NCI-H1105 (cell line): Measurements from ENCODE around the gene PITHD1.
"Not testable (repeated sequence)": the region's sequence is repeated elsewhere in the genome, so short reads cannot be mapped to it uniquely, and the experiment has no call there.

Experiments used
- DNase-seq: peaks from one replicate; lab custom pipeline; 2025; lab: John Stamatoyannopoulos, UW

PITHD1 gene

DNA sequence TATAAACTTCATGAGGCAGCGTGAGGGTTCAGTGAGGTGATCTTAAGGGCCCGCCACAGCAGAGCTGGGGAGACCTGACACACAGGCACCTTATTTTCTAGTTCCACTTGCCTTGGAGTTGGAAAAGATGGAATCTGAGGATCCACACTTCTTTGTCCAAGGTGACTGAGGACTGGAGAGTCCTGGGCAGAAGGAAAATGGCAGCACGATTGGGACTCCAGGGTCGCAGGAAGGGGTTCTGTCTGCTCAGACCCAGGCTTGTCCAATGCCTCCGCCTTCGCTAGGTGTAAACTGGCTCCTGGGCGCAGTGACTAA is 21.0 kb downstream of the PITHD1 start:
- DNase-seq = no peak

DNA sequence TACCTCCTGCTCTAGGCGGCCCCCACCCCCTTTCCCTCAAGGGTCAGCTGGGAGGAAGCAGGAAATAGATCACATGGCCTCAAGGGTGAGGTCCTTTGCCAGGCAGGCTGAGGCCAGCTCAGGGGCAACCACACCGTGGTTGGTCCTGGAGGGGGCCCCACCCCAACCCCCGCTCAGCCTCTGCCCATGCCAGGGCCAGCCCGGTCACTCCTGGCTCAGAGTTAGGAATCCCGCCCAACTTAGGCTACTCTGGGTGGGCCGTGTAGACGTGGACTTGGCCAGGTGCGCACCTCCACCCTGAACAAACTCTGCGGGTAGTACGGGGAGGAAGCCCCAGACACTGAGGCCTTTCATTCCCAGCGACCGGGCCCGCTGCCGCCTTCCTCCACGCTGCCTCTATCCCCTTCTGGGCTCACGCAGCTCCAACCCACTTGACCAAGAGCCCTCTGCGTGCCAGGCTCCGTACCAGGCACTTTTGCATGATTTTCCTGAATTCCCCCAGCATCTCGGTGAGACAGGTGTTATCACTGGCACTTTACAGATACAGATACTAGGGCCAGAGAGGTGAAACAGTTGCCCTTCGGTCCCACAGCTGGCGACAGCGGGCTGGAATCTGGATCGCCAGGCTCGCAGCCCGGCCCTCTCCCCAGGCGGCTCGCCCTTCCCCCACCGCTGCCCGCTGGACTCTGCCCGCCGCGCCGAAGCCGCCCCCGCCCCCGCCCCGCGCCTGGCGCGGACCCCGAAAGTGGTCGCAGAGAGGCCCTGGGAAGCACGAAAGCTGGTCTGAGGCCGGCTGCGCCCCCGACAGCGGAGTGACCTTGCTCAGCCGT is 21.6 kb downstream of the PITHD1 start:
- DNase-seq = no peak

DNA sequence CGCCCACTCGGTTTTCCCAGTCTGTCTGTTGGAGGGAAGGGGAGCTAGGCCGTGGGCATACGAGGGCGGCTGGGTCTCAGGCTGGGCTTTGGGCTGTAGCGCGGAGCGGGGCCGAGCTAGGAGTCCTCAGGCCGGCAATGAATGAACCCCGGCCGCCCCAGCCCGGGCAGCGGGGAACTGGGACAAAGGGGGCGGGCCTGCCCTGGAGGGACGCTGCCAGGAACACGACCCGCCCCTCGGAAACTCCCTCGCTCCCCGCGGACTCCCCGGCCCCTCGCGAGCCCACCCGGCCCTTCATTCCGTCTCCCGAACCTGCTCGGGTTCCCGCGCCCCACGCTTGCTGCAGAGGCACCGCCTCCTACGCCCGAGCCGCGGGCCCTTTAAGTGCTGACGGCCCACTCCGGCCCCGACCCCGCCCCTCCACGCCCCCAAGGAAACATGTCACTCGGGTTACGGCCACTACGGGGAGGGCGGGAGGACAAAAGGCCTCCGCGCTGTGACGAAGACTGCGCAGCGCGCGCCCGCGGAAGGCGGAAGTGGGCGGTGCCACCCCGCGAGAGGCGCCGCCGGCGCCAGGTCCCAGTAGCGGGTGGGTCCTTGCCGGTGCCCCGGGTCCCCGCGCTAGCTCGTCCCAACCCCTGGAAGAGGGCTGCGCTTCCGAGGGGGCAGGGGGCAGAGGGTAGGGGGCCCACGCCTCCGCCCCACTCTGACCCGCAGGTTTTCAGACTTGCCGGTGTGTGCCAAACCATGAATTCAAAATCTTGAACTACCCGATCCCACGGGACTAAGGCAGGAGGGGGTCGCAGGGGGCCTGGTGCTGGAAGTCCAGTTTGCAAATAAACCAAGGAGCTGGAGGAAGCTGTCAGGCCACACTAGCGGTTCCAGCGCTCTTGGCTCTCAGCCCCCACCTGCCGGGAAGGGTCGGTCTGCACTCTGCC is 22.5 kb downstream of the PITHD1 start, which contains the start of gene GALE:
Gene GALE (minus strand): TSS at position 355 of the 938 bp plus-strand sequence. CDS start 1,747 bp downstream, outside the sequence.
- DNase-seq = peak; percentile 95

DNA sequence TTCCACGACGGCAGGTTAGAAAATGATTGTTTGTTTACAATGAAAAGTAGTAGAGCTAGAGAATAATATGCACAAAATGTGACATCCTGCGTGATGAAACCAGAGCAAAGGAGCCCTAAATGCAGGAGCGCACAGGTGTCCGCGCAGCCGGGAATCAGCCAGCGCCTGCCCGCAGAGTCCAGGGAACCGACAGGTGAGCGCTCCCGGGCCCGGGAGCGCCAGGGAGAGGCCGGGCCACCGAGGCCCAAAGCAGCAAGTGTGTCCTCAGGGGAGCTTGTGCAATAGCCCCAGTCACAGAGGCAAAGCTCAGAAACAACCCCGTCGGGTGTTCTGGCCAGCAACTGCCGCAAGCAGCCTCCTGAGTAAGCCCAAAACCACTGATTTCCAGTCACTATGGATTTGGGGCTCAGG is 23.1 kb downstream of the PITHD1 start:
- no peak for DNase-seq

DNA sequence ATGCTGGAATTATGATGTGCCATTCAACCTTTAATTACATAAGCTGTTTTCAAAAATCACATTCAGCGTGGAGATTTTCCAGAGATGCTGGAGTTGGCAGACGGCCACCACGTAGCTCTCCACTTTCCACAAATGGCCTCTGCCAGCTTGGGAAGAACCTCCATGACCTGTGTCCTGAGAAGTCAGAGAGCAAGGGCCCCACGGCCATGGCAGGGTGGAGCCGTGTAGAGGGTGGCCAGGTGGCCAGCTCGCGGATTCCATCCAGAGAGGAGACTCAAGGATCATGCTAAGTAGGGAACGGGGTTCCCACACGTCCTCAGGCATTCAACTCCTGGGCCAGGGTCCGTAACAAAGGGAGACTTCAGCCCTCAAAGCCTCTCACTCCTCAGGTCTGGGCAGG is 23.7 kb downstream of the PITHD1 start:
- peak; percentile 21 for DNase-seq

DNA sequence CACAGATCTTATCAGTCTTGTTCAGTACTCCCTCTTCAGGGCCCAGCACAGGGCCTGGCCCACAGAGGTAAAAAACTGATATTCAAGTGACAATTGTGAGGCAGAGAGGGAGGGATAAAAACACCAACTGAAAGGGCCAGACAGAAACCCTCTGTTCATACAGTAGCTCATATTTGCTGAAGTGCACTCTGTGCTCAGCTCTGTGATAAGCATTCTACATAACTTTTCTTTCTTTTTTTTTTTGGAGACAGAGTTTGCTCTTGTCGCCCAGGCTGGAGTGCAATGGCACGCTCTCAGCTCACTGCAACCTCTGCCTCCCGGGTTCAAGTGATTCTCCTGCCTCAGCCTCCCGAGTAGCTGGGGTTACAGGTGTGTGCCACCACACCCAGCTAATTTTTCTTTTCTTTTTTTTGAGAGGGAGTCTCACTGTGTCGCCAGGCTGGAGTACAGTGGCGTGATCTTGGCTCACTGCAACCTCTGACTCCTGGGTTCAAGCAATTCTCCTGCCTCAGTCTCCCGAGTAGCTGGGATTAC is 24.7 kb downstream of the PITHD1 start:
- not testable (repeated sequence) for DNase-seq

DNA sequence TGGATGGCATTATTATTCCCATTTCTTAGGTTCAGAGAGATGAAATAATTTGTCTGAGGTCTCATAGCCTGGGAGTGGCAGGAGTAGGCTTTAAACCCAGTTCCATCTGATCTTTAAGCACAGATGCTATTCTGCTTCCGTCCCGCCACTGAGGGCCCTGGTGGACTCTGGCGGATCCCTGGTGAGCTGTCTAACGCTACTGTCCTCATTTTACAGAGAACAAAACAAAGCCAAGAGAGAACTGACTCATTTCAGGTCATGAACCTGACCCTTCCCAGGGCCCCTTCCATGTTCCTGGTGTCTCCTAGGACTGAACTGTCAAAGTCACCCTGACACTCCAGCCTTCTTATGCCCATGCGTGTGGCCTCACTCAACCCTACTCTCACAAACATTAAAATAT is 25.5 kb downstream of the PITHD1 start:
- DNase-seq = no peak

DNA sequence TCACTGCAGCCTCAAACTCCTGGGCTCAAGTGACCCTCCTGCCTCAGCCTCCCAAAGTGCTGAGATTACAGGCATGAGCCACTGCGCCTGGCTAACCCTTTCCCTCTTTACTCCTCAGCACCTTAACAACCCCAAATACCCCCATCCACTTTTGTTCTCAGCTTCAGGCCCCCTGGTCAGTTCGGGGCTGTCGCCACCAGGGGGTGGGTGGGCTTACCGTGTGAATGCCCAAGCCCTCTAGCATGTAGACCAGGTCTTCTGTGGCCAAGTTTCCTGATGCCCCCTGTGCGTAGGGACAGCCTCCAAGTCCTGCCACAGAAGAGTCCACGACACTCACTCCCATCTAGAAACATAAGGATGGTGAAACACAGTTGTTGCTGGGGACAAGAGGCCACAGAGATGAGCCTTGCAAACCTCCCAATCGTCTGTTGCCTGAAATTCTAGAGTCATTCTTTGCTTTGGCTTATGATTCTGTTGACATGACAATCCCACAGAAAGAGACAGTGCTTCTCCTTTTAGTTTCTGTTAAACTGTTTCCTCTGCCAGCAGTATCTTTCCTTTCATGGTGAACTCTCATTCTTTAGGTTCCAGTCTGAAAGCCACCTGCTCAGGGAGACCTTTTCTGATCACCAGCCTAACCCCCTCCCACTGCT is 26.1 kb downstream of the PITHD1 start:
- DNase-seq = no peak

DNA sequence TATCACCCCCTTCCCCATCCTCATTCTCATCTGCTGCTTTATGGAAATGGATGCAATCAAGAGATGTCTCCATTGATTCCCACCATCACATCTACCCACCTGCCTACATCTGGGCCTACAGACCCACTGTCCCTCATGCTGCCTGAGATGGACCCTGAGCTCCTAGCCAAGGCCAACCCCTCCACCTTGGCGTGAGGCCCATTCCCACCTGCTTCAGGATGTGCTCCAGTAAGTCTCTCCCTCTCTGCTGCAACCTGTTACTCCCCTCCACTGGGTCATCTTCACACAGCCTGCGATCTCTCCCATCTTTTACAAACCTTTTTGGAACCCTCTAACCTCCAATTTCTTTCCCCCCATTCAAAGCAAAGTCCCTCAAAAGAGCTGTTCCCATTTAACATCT is 26.8 kb downstream of the PITHD1 start:
- DNase-seq = no peak

DNA sequence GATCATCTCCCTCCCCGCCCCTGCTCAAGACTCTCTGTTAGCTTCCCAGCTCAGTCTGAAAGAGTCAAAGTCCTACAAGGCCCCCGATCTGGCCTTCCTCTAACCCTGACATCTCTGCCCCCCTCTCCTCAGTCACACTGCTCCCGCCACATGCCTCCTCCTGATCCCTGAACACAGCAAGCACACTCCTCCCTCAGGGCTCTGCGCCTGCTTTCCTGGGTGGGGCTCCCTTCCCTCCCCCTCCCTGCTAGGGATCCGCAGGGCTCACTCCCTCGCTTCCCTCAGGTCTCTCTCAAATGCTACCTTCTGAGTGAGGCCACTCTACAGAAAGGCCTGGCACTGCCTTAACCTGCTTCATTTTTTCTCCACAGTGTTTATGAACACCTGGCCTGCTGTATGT is 28.1 kb downstream of the PITHD1 start:
- DNase-seq = no peak

DNA sequence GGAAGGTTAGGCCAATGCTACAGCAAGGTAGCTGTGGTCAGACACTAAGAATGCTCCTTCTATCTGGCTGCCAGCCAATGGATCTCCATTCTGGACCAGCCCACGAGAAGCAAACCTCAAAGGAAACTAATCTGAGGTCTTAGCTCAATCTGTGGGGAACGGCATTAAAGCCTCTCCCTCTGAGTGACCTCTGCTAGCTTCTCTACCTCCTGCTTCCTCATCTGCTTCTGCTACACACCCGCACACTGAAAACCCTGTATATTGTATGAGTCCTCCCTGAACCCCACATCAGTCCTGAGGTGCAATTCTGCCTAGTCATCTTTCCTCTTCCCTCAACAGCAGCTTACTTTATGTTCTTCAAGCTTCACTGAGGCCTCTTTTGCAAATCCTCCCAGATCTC is 29.2 kb downstream of the PITHD1 start:
- DNase-seq = no peak

DNA sequence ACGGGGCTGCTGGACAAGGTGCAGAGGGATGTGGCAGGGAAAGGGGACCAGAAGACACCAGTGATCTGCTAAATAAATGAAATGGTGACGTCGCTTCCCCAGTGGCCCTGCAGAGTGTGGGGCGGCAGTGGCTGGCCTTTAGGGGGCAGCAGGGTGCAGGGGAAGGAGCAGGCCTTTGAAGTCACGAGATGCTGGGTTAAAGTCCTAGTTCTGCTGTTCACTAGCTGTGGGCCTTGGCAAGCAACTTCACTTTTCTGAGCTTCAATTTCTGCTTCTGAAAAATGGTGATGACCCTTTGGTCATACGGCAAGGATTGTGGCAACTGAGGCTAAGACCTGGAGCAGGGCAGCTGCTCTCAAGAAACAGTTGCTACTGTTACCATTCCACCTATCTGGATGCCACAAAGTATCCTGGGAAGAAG is 31.5 kb downstream of the PITHD1 start:
- DNase-seq = peak; percentile 45

DNA sequence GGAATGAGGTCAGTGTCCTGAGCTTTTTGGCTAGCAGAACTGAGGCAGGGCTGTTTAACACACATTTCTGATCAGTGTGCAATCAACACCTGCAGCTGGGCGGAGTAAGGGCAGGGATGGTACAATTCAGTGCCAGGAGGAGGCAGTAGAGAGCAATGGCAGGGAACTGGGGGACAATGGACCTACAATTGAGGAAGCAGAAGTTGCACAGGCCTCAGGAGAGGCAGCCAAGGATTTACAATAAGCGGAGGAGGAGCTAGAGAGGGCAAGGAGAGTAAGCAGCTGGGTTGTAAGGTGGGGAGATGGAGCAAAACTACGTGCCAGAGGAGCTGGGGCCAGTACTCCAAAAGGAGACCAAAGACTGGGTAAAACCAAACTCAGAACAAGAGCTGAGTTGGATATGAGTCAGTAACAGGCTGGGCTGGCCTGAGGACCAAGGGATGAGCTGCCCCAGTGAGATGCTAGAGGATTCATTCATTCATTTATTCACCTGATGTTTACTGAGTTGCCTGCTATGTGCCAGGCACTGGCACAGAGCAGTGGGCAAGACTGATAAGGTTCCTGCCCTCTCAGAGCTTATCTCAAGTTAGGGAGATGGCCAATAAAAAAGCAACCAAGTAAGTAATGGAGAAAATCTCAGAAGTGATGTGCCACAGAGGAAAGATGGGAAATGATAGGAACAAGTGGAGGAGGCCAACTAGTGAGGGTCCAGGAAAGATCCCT is 32.8 kb downstream of the PITHD1 start:
- DNase-seq = no peak

DNA sequence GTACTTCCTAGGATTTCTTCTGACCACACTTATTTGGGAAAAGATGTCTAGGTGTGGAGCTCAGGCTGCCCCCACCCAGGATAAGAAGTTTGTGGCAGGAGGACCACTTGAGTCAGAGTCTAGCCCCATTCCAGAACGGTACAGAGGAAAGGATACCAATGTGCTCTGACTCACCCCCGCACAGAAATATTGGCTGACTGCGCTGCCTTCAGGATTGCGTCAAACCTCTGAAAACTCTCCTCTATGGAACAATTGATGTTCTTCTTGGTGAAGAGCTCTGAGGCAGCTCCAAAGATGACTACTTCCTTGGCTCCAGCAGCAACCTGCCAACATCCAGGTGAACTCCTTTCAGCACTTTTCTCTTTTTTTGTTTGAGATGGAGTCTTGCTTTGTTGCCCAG is 35.8 kb downstream of the PITHD1 start:
- no peak for DNase-seq

DNA sequence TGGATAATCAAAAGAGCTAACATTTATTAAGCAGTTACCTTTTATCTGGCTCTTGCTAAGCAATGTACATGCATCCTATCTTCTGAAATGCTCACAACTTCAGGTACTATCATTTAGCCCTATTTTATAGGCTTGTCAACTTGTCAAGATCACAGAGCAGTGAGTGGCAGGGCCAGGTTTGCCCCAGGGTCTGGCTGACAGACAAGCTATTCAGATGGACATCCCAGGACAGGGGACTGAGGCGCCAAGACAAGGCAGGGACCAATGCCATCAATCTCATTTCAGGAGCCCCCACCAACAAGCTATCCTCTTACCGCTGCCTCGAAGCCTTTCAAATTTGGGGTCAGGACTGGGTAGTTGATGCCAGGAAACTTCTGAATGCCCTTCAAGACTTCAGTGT is 38.1 kb downstream of the PITHD1 start:
- no peak for DNase-seq

DNA sequence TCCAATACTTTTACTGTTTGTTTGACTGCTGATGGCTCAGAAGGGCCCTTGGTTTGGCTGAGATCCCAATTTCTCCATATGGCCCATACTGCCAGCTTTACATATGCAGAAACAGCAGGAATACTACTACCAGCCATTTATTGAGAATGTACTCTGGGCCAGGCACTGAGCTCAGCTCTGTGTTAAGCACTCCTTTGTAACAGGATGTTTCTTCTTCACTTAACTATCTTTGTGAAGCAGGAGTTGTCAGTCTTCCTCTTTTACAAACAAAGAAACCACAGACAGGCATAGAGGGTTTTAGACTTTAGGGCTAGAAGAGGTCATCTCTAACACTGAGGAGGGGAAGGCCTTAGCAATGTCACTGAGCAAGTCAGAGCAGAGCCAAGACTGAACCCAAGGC is 38.7 kb downstream of the PITHD1 start:
- no peak for DNase-seq

DNA sequence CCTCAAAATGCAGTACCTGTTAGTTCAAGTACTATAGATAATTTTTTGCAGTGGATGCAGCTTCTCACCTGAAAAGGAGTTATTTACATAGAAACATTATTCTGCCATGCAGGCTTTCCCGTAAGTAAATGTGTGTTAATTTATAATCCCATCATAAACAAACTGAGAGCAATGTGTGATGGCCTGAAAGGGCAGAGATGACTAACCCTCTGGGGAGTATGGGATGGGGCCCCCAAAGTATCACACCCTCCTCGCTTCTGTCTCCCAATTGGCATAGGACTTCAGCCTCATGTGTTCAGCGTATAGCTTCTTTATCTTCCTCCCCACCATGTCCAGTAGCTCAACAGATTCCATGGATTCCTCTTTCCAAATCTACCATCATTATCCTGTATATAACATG is 39.4 kb downstream of the PITHD1 start:
- DNase-seq = no peak

DNA sequence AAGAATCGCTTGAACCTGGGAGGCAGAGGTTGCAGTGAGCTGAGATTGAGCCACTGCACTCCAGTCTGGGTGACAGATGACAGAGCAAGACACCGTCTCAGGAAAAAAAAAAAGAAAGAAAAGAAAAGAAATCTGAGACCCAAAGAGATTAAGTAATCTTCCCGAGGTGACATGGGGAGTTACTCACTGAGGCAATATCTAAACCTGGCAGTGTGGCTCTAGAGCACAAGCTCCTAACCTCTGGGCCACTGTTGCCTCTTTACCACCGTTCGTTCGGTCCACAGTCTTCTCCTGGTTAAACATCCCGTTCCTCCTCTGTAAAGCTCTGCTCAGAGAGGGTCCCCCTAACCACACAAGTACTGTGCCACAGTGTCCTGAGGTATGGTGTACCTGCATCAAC is 45.5 kb downstream of the PITHD1 start:
- DNase-seq = no peak

DNA sequence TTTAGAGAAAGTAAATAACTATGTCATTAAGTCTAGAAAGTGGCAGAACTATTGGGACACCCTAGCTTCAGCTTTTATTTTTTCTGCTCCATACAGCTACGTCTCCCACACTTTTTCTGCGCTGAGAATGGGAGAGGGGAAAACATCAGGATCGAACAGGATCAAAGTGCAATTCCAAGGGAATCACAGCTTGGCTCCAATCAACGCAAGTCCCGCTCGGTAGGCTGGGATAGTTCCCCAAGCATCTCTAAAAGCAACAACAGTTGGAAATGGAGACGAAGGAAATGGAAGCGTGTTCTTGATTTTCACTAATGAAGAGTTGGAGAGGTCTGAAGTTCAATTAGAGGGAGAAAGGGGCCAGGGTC is 46.5 kb downstream of the PITHD1 start:
- DNase-seq = no peak

DNA sequence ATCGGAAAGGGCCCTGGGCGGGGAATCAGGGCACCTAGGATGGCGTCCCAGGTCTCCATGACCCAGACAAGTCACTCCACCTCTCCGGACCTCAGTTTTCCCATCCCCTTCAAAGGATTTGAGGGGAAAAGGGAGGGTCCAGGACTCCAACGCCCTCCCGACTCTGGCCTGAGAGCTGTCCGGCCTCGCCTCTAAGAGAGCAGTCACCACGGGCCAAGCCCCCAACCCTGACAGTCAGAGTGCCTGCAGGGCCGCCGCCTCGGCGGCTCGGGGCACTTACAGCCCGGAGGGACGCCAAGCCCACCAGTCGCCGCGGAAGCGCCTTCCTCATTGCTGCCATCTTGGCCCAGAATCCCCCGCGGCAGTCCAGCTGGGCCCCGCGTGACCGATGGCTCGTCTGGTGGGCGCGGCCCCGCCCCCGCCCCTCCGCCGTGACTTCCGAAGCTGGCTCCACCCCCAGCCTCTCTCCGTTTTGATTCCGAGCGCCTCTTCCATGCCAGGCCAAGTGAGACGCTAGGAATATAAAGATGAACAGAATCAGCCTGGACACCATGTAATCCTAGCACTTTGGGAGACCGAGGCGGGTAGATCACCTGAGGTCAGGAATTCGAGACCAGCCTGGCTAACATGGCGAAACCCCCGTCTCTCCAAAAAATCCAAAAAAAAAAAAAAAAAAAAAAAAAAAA is 47.0 kb downstream of the PITHD1 start, which contains the start of gene HMGCL:
Gene HMGCL (minus strand): TSS at position 354 of the 686 bp plus-strand sequence. CDS start 14 bp downstream, at position 340.
- peak; percentile 90 for DNase-seq
